Measurements from ENCODE around the gene ASPSCR1.

Gene ASPSCR1

GRCh38 chr17:82054351-82055022, 77.1 kb downstream of the ASPSCR1 start:
- DNase-seq (ENCODE audit: low read depth in 1 of 2, low spot score in 1 of 2): no peak

GRCh38 chr17:82055023-82055964, 77.9 kb downstream of the ASPSCR1 start:
- DNase-seq (ENCODE audit: low read depth in 1 of 2, low spot score in 1 of 2): no peak

GRCh38 chr17:82055965-82056728, 78.7 kb downstream of the ASPSCR1 start:
- DNase-seq (ENCODE audit: low read depth in 1 of 2, low spot score in 1 of 2): no peak

- DNase-seq (ENCODE audit: low read depth in 1 of 2, low spot score in 1 of 2): no peak
Measured at GRCh38 chr17:82056729-82057621, 79.5 kb downstream of the ASPSCR1 start.

GRCh38 chr17:82058230-82058854, 80.9 kb downstream of the ASPSCR1 start:
- DNase-seq (ENCODE audit: low read depth in 1 of 2, low spot score in 1 of 2): no peak

- DNase-seq (ENCODE audit: low read depth in 1 of 2, low spot score in 1 of 2): no peak
Measured at GRCh38 chr17:82058855-82059249, 81.4 kb downstream of the ASPSCR1 start.

- no peak for DNase-seq (ENCODE audit: low read depth in 1 of 2, low spot score in 1 of 2)
Measured at GRCh38 chr17:82059272-82060000, 82.0 kb downstream of the ASPSCR1 start.

GRCh38 chr17:82060001-82060380, 82.6 kb downstream of the ASPSCR1 start:
- DNase-seq (ENCODE audit: low read depth in 1 of 2, low spot score in 1 of 2): no peak

GRCh38 chr17:82060614-82061013, 83.2 kb downstream of the ASPSCR1 start:
- DNase-seq (ENCODE audit: low read depth in 1 of 2, low spot score in 1 of 2): no peak

- no peak for DNase-seq (ENCODE audit: low read depth in 1 of 2, low spot score in 1 of 2)
Measured at GRCh38 chr17:82061047-82061925, 83.9 kb downstream of the ASPSCR1 start.

GRCh38 chr17:82062076-82062983, 84.9 kb downstream of the ASPSCR1 start:
- no peak for DNase-seq (ENCODE audit: low read depth in 1 of 2, low spot score in 1 of 2)

GRCh38 chr17:82062984-82063368, 85.5 kb downstream of the ASPSCR1 start:
- DNase-seq (ENCODE audit: low read depth in 1 of 2, low spot score in 1 of 2): no peak

GRCh38 chr17:82063424-82064415, 86.3 kb downstream of the ASPSCR1 start:
- DNase-seq (ENCODE audit: low read depth in 1 of 2, low spot score in 1 of 2): no peak

GRCh38 chr17:82064433-82065192, 87.2 kb downstream of the ASPSCR1 start:
- no peak for DNase-seq (ENCODE audit: low read depth in 1 of 2, low spot score in 1 of 2)

GRCh38 chr17:82065193-82065637, 87.8 kb downstream of the ASPSCR1 start:
- DNase-seq (ENCODE audit: low read depth in 1 of 2, low spot score in 1 of 2): no peak
